Measurements from ENCODE around the gene HACD2. TPM values are rescaled to one million over a fixed set of nuclear protein-coding genes. Genes with fewer than 3 reads are reported as not detected.

The HACD2 gene
- total RNA-seq, 1 experiment from 2014 or later = 43.0 TPM

GRCh38 chr3:123621186-123621849, 36.5 kb upstream of the HACD2 start:
- no peaks in the 10 kb centered on the region for H3K79me2 ChIP-seq (ENCODE audit: insufficient read depth, low read length)
- TF ChIP-seq JUND (IDR thresholded peaks at IDR 0.05) (no peak), REST (IDR thresholded peaks at IDR 0.05; ENCODE audit: low read depth) (no peak), TCF7L2 (IDR thresholded peaks at IDR 0.05; ENCODE audit: borderline replicate concordance, extremely low read depth, insufficient read depth, insufficient read length) (no peak), MAX (IDR thresholded peaks at IDR 0.05) (no peak), YY1 (IDR thresholded peaks at IDR 0.05; ENCODE audit: extremely low read depth, insufficient replicate concordance, low read depth, low read length) (no peak), ZBTB33 (IDR thresholded peaks at IDR 0.05; ENCODE audit: extremely low read depth, insufficient replicate concordance, low read length) (no peak), ATF3 (IDR thresholded peaks at IDR 0.05) (no peak), ZNF274 (IDR thresholded peaks at IDR 0.05; ENCODE audit: low read depth, low read length) (no peak), SIN3A (IDR thresholded peaks at IDR 0.05; ENCODE audit: low read depth) (no peak), FOSL1 (IDR thresholded peaks at IDR 0.05; ENCODE audit: low read depth) (no peak), EZH2 (IDR thresholded peaks at IDR 0.05) (no peak), ZFX (IDR thresholded peaks at IDR 0.05) (no peak), SP1 (IDR thresholded peaks at IDR 0.05; ENCODE audit: low read depth) (no peak), CEBPB (IDR thresholded peaks at IDR 0.05; ENCODE audit: low read depth) (no peak), POLR2A (IDR thresholded peaks at IDR 0.05; ENCODE audit: borderline replicate concordance, extremely low read depth, insufficient read depth, insufficient read length) (no peak), POLR2AphosphoS5 (IDR thresholded peaks at IDR 0.05; ENCODE audit: low read depth, low read length) (no peak)
- DNase-seq (ENCODE audit: low read depth, low spot score) (no peak), ATAC-seq (no peak)
- H3K27me3 ChIP-seq (ENCODE audit: insufficient read depth, low read length) = no peaks in the 10 kb centered on the region
- no peak overlapping the region for H3K27ac ChIP-seq (ENCODE audit: low read depth, low read length)
- H3K9me3 ChIP-seq (ENCODE audit: control insufficient read depth in 1 of 2, insufficient read depth in 1 of 2, low read depth in 1 of 2, low read length in 2 of 2) = no peaks in the 10 kb centered on the region
- CTCF ChIA-PET = interaction anchor here (1.1 kb wide), 1 partner anchor 21 kb away, joined by 6 read pairs; no protein-coding TSS in a partner anchor
- H3K4me1 ChIP-seq (ENCODE audit: control insufficient read depth in 1 of 2, insufficient read depth in 2 of 2, low read length in 2 of 2) = 0 out of 4 replicates have a peak, but pooled peaks cover 0 to 3% of the 10 kb centered on the region in 2 experiments
- H2AFZ ChIP-seq (ENCODE audit: low read depth, low read length, poor library complexity, severe bottlenecking) = no peak overlapping the region
- intact Hi-C loops (cut with micrococcal nuclease) = no loop called here
- no peak overlapping the region for H3K4me3 ChIP-seq (replicated peaks in 1 of 2; ENCODE audit: low read depth in 1 of 2, low read length in 2 of 2)
- BruUV-seq (replicated peaks) = no TSS peak
- H4K20me1 ChIP-seq (ENCODE audit: insufficient read depth) = no peaks in the 10 kb centered on the region
- RAD21 ChIA-PET (ENCODE audit: low non-redundant PET in 1 of 2, low total read pairs in 2 of 2, uncharacterized antibody in 2 of 2, unreplicated experiment in 2 of 2) = no interaction called here
- no peak overlapping the region for H3K4me2 ChIP-seq (ENCODE audit: low read length)
- H3K9ac ChIP-seq (ENCODE audit: low read length) = no peak overlapping the region
- H3K36me3 ChIP-seq (ENCODE audit: control insufficient read depth in 1 of 2, insufficient read depth in 2 of 2, low read length in 2 of 2) = no peaks in the 10 kb centered on the region
- POLR2A ChIA-PET = no interaction called here
- no peaks in the 10 kb centered on the region for H3K9me2 ChIP-seq (ENCODE audit: insufficient read depth)

All from HCT116 (cell line).